Right lobe of liver (tissue), 4 donors: ENCODE results near the gene UXS1.

Experiments
- POLR2A ChIP-seq: fragments of 450-650 bp; IDR thresholded peaks from one replicate; pipeline ENCODE4 v1.6.1; 2017; ENCODE audit warnings: antibody characterized with exemption, mild to moderate bottlenecking
- TF ChIP-seq, protein P1 (sequence below), 4 donors: fragments of 200-600 bp in 3 of 4; fragments of 450-650 bp in 1 of 4; IDR thresholded peaks; one replicate each; pipeline versions ENCODE4 v1.5.1 to v1.8.0; 2016 to 2022; ENCODE audit warnings: antibody characterized with exemption in 4 of 4, mild to moderate bottlenecking in 2 of 4
- donor health status: DM: no; HTN: no; CAD: no.
- donor health status: DM: no; HTN: no; CAD: no.
- donor health status: DM: no; HTN: yes; CAD: no.

DNA sequence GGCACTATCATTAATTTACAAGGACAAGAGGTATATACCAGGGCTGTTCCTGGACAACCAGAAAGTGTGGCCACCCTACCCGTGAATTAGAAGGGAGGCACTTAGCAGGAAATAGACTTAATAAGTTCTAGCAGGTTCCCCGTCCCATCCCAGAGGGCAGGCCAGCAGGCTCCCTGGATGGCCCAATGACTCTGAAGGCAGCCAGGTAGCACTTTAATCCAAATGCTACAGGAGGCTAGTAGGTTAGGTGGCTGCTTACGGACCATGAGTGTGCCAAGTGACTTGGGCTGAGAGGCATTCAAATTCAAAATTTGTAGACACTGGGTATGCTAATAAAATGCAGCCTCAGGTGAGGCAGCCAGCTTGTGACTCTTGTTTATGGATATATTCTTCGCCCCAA, 123.9 kb downstream of the UXS1 start:
- TF ChIP-seq, protein P1, sequence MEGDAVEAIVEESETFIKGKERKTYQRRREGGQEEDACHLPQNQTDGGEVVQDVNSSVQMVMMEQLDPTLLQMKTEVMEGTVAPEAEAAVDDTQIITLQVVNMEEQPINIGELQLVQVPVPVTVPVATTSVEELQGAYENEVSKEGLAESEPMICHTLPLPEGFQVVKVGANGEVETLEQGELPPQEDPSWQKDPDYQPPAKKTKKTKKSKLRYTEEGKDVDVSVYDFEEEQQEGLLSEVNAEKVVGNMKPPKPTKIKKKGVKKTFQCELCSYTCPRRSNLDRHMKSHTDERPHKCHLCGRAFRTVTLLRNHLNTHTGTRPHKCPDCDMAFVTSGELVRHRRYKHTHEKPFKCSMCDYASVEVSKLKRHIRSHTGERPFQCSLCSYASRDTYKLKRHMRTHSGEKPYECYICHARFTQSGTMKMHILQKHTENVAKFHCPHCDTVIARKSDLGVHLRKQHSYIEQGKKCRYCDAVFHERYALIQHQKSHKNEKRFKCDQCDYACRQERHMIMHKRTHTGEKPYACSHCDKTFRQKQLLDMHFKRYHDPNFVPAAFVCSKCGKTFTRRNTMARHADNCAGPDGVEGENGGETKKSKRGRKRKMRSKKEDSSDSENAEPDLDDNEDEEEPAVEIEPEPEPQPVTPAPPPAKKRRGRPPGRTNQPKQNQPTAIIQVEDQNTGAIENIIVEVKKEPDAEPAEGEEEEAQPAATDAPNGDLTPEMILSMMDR (IDR thresholded peaks at IDR 0.05), result no peak
- TF ChIP-seq POLR2A, result no peak
